Gastroesophageal sphincter (tissue), 3 donors: ENCODE results near the gene SHISA9.

ENCODE experiments used
- CTCF ChIP-seq, 4 experiments: fragments of 200-600 bp in 2 of 4; fragments of 450-650 bp in 2 of 4; sonication (generic) in 1 of 4; IDR thresholded peaks; one replicate each; pipeline ENCODE4 v1.5.1; 2017 to 2019; ENCODE audit warnings: antibody characterized with exemption in 4 of 4, mild to moderate bottlenecking in 2 of 4, moderate library complexity in 2 of 4
- POLR2A ChIP-seq, 2 donors: fragments of 450-650 bp; IDR thresholded peaks; one replicate each; pipeline ENCODE4 v1.6.1; 2017; ENCODE audit warnings: antibody characterized with exemption in 2 of 2, mild to moderate bottlenecking in 2 of 2, moderate library complexity in 1 of 2
- POLR2AphosphoS5 ChIP-seq: sonication (generic); formaldehyde crosslinking; IDR thresholded peaks from one replicate; pipeline ENCODE4 v1.6.1; 2017; ENCODE audit warnings: antibody characterized with exemption

DNA sequence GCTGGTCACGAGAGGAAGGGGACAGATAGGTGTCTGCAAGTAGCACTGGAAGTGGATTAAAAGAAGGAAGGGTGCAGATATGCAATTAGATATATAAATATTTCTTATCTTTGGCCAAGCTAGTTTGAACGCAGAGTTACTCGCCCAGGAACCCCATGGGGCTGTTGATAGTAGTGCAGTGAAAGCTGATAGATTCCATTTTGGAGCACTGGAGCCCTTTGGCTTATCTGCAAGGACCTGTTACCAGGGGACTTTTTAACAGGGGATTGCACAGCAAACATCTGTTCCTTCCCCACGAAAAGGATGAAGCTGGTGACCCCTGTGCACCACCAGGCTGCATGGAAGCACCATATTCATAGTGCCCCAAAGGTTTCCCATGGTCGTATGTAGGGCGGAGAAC is 218.7 kb downstream of the SHISA9 start:
- TF ChIP-seq CTCF (IDR thresholded peaks at IDR 0.05) (no peak), POLR2A (IDR thresholded peaks at IDR 0.05) (no peak), POLR2AphosphoS5 (no peak)
